ENCODE results near the gene UNC119B.

The UNC119B gene

GRCh38 chr12:120712610-120713009 is 2.4 kb downstream of the UNC119B start:
- H3K4me1 ChIP-seq (ENCODE audit: control insufficient read depth in 1 of 2, insufficient read depth in 2 of 2, low read length in 2 of 2): peaks cover 8 to 9% of the 10 kb centered on the region in 2 experiments
- no peaks in the 10 kb centered on the region for H3K27me3 ChIP-seq (ENCODE audit: insufficient read depth, low read length)
- no peak overlapping the region for H3K27ac ChIP-seq (ENCODE audit: low read depth, low read length)
- H4K8ac ChIP-seq (ENCODE audit: low read depth, low read length): no peak overlapping the region
- H3K9ac ChIP-seq (ENCODE audit: low read length): no peak overlapping the region
- WGBS (ENCODE audit: extremely low coverage, insufficient coverage, insufficient read length): no CpG with 5 or more reads among the region's 6 CpGs
- no peak for DNase-seq
- no peak overlapping the region for H3K23ac ChIP-seq (ENCODE audit: low read length)
- H2AK5ac ChIP-seq (ENCODE audit: low read length): no peak overlapping the region
- H3K18ac ChIP-seq (ENCODE audit: low read length): no peak overlapping the region
- peaks cover 25 to 28% of the 10 kb centered on the region in 2 experiments for H3K36me3 ChIP-seq (ENCODE audit: control insufficient read depth in 1 of 2, insufficient read depth in 2 of 2, low read length in 2 of 2)
- no peak overlapping the region for H3K14ac ChIP-seq (ENCODE audit: low read length)
- H3K4me3 ChIP-seq (ENCODE audit: low read depth, low read length): no peak overlapping the region
- H3K79me1 ChIP-seq (ENCODE audit: low read length): peaks cover 10% of the 10 kb centered on the region
- no peak overlapping the region for H2BK120ac ChIP-seq (ENCODE audit: insufficient read depth, low read length, poor library complexity)
- H3K4me2 ChIP-seq (ENCODE audit: low read length): no peak overlapping the region
- no peaks in the 10 kb centered on the region for H3K9me3 ChIP-seq (ENCODE audit: insufficient read depth, low read depth, low read length)
- no peak overlapping the region for H2AFZ ChIP-seq (ENCODE audit: insufficient read depth, low read length, poor library complexity)
- H4K12ac ChIP-seq (ENCODE audit: low read depth, low read length): no peak overlapping the region
- no peak overlapping the region for H3K4ac ChIP-seq (ENCODE audit: low read depth, low read length)
- no peak overlapping the region for H2BK12ac ChIP-seq (ENCODE audit: low read length)
- H3K79me2 ChIP-seq (ENCODE audit: control insufficient read depth, insufficient read depth, low read length, poor library complexity): peaks cover 8% of the 10 kb centered on the region
- no peak overlapping the region for H2BK5ac ChIP-seq (ENCODE audit: low read depth, low read length, poor library complexity)
- no peak overlapping the region for H4K91ac ChIP-seq (ENCODE audit: low read depth, low read length)

GRCh38 chr12:120713861-120714482 is 3.7 kb downstream of the UNC119B start:
- H3K4me1 ChIP-seq (ENCODE audit: control insufficient read depth in 1 of 2, insufficient read depth in 2 of 2, low read length in 2 of 2): peaks cover 8 to 9% of the 10 kb centered on the region in 2 experiments
- no peak overlapping the region for H3K9ac ChIP-seq (ENCODE audit: low read length)
- peaks cover 8% of the 10 kb centered on the region for H3K79me2 ChIP-seq (ENCODE audit: control insufficient read depth, insufficient read depth, low read length, poor library complexity)
- no peaks in the 10 kb centered on the region for H3K27me3 ChIP-seq (ENCODE audit: insufficient read depth, low read length)
- peak; percentile 61 to 92 for DNase-seq
- H3K79me1 ChIP-seq (ENCODE audit: low read length): peaks cover 10% of the 10 kb centered on the region
- no peak overlapping the region for H3K14ac ChIP-seq (ENCODE audit: low read length)
- no peak overlapping the region for H3K4ac ChIP-seq (ENCODE audit: low read depth, low read length)
- no peak overlapping the region for H2AFZ ChIP-seq (ENCODE audit: insufficient read depth, low read length, poor library complexity)
- H2BK120ac ChIP-seq (ENCODE audit: insufficient read depth, low read length, poor library complexity): no peak overlapping the region
- no peak overlapping the region for H2BK5ac ChIP-seq (ENCODE audit: low read depth, low read length, poor library complexity)
- no peak overlapping the region for H3K4me2 ChIP-seq (ENCODE audit: low read length)
- H3K9me3 ChIP-seq (ENCODE audit: insufficient read depth, low read depth, low read length): no peaks in the 10 kb centered on the region
- no peak overlapping the region for H4K8ac ChIP-seq (ENCODE audit: low read depth, low read length)
- H4K91ac ChIP-seq (ENCODE audit: low read depth, low read length): no peak overlapping the region
- H2BK12ac ChIP-seq (ENCODE audit: low read length): no peak overlapping the region
- H2AK5ac ChIP-seq (ENCODE audit: low read length): no peak overlapping the region
- no peak overlapping the region for H3K27ac ChIP-seq (ENCODE audit: low read depth, low read length)
- WGBS (ENCODE audit: extremely low coverage, insufficient coverage, insufficient read length): no CpG with 5 or more reads among the region's 4 CpGs
- H3K4me3 ChIP-seq (ENCODE audit: low read depth, low read length): no peak overlapping the region
- peaks cover 29 to 37% of the 10 kb centered on the region in 2 experiments for H3K36me3 ChIP-seq (ENCODE audit: control insufficient read depth in 1 of 2, insufficient read depth in 2 of 2, low read length in 2 of 2)
- H4K12ac ChIP-seq (ENCODE audit: low read depth, low read length): no peak overlapping the region
- no peak overlapping the region for H3K23ac ChIP-seq (ENCODE audit: low read length)
- no peak overlapping the region for H3K18ac ChIP-seq (ENCODE audit: low read length)

GRCh38 chr12:120718055-120718454 is 7.8 kb downstream of the UNC119B start:
- DNase-seq: no peak
- Histone ChIP-seq H3K79me2 (ENCODE audit: control insufficient read depth, insufficient read depth, low read length, poor library complexity) (no peaks in the 10 kb centered on the region), H2BK120ac (ENCODE audit: insufficient read depth, low read length, poor library complexity) (no peak overlapping the region), H3K9ac (ENCODE audit: low read length) (no peak overlapping the region), H2AK5ac (ENCODE audit: low read length) (no peak overlapping the region), H3K36me3 (ENCODE audit: control insufficient read depth in 1 of 2, insufficient read depth in 2 of 2, low read length in 2 of 2) (peaks cover 51 to 70% of the 10 kb centered on the region in 2 experiments), H4K12ac (ENCODE audit: low read depth, low read length) (no peak overlapping the region), H3K79me1 (ENCODE audit: low read length) (no peaks in the 10 kb centered on the region), H3K4me1 (ENCODE audit: control insufficient read depth in 1 of 2, insufficient read depth in 2 of 2, low read length in 2 of 2) (no peaks in the 10 kb centered on the region), H4K91ac (ENCODE audit: low read depth, low read length) (no peak overlapping the region), H4K8ac (ENCODE audit: low read depth, low read length) (no peak overlapping the region), H3K27me3 (ENCODE audit: insufficient read depth, low read length) (no peaks in the 10 kb centered on the region), H3K4me2 (ENCODE audit: low read length) (no peak overlapping the region), H3K27ac (ENCODE audit: low read depth, low read length) (no peak overlapping the region), H2BK12ac (ENCODE audit: low read length) (no peak overlapping the region), H3K14ac (ENCODE audit: low read length) (no peak overlapping the region), H2AFZ (ENCODE audit: insufficient read depth, low read length, poor library complexity) (no peak overlapping the region), H3K4me3 (ENCODE audit: low read depth, low read length) (no peak overlapping the region), H3K23ac (ENCODE audit: low read length) (no peak overlapping the region), H2BK5ac (ENCODE audit: low read depth, low read length, poor library complexity) (no peak overlapping the region), H3K18ac (ENCODE audit: low read length) (no peak overlapping the region), H3K9me3 (ENCODE audit: insufficient read depth, low read depth, low read length) (no peaks in the 10 kb centered on the region), H3K4ac (ENCODE audit: low read depth, low read length) (no peak overlapping the region)
- no CpG with 5 or more reads among the region's 9 CpGs for WGBS (ENCODE audit: extremely low coverage, insufficient coverage, insufficient read length)

- Histone ChIP-seq H3K4me1 (ENCODE audit: control insufficient read depth in 1 of 2, insufficient read depth in 2 of 2, low read length in 2 of 2) (no peaks in the 10 kb centered on the region), H3K14ac (ENCODE audit: low read length) (no peak overlapping the region), H2AK5ac (ENCODE audit: low read length) (no peak overlapping the region), H2AFZ (ENCODE audit: insufficient read depth, low read length, poor library complexity) (no peak overlapping the region), H3K27ac (ENCODE audit: low read depth, low read length) (no peak overlapping the region), H3K9ac (ENCODE audit: low read length) (no peak overlapping the region), H3K79me1 (ENCODE audit: low read length) (no peaks in the 10 kb centered on the region), H3K79me2 (ENCODE audit: control insufficient read depth, insufficient read depth, low read length, poor library complexity) (no peaks in the 10 kb centered on the region), H2BK5ac (ENCODE audit: low read depth, low read length, poor library complexity) (no peak overlapping the region), H3K23ac (ENCODE audit: low read length) (no peak overlapping the region), H3K4me2 (ENCODE audit: low read length) (no peak overlapping the region), H3K18ac (ENCODE audit: low read length) (no peak overlapping the region), H3K36me3 (ENCODE audit: control insufficient read depth in 1 of 2, insufficient read depth in 2 of 2, low read length in 2 of 2) (peaks cover 46 to 68% of the 10 kb centered on the region in 2 experiments), H2BK12ac (ENCODE audit: low read length) (no peak overlapping the region), H4K91ac (ENCODE audit: low read depth, low read length) (no peak overlapping the region), H3K4me3 (ENCODE audit: low read depth, low read length) (no peak overlapping the region), H2BK120ac (ENCODE audit: insufficient read depth, low read length, poor library complexity) (no peak overlapping the region), H4K8ac (ENCODE audit: low read depth, low read length) (no peak overlapping the region), H3K4ac (ENCODE audit: low read depth, low read length) (no peak overlapping the region), H3K27me3 (ENCODE audit: insufficient read depth, low read length) (no peaks in the 10 kb centered on the region), H3K9me3 (ENCODE audit: insufficient read depth, low read depth, low read length) (no peaks in the 10 kb centered on the region), H4K12ac (ENCODE audit: low read depth, low read length) (no peak overlapping the region)
- DNase-seq: no peak
- no CpG with 5 or more reads among the region's 2 CpGs for WGBS (ENCODE audit: extremely low coverage, insufficient coverage, insufficient read length)
These were observed 8.8 kb downstream of the UNC119B start for GRCh38 chr12:120719072-120719471.
